A549 treated with AZD9567 at 1 μM for 4 hours (cell line): ENCODE data around the gene TAAR6. TPM values are rescaled to one million over a fixed set of nuclear protein-coding genes. Genes with fewer than 3 reads are reported as not detected.

Experiments used
- total RNA-seq: library from RNA; stranded (reverse); fragments of 200-300 nt; extraction: Qiagen RNA extraction; gene quantifications from 5 replicates; pipeline ENCODE4 v1.2.3, GENCODE V29; 2022; ENCODE audit not compliant: insufficient read depth

TAAR6 gene
- total RNA-seq = not detected in 5 replicates

GRCh38 chr6:132570221-132570777 lies at the start of gene TAAR6:
TAAR6 (plus strand) TSS chr6:132570322; CDS start chr6:132570322, 0 bp downstream.

GRCh38 chr6:132537977-132538376 lies 32.1 kb upstream of the TAAR6 start, which contains the start of gene TAAR9:
TAAR9 (plus strand) TSS chr6:132538277; CDS start chr6:132538290, 13 bp downstream.

GRCh38 chr6:132552372-132552771 lies 17.8 kb upstream of the TAAR6 start, which contains the start of gene TAAR8:
TAAR8 (plus strand) TSS chr6:132552672; CDS start chr6:132552693, 21 bp downstream.

GRCh38 chr6:132589454-132589853 lies 19.3 kb downstream of the TAAR6 start, which contains the start of gene TAAR5:
TAAR5 (minus strand) TSS chr6:132589741; CDS start chr6:132589686, 55 bp downstream.

Other genes starting within 250 kb of the TAAR6 start
- 1.4 to 1.9 TPM (median 1.7 TPM) in 5 replicates for gene MOXD1, start 168.8 kb upstream of the TAAR6 start, total RNA-seq
- gene STX7, start 57.2 kb upstream of the TAAR6 start, total RNA-seq = 22.6 to 30.5 TPM (median 25.5 TPM) in 5 replicates
- not detected in 5 replicates for gene TAAR9, start 32.0 kb upstream of the TAAR6 start, total RNA-seq
- not detected in 5 replicates for gene TAAR8, start 17.6 kb upstream of the TAAR6 start, total RNA-seq
- gene TAAR5, start 19.4 kb downstream of the TAAR6 start, total RNA-seq = not detected in 5 replicates
- gene TAAR2, start 54.0 kb downstream of the TAAR6 start, total RNA-seq = not detected in 5 replicates
- gene TAAR1, start 88.9 kb downstream of the TAAR6 start, total RNA-seq = not detected in 5 replicates
- gene VNN1, start 143.7 kb downstream of the TAAR6 start, total RNA-seq = 0.02 to 0.06 TPM (median 0.03 TPM) in 3 of 5 replicates, not detected in the others
- gene VNN2, start 187.6 kb downstream of the TAAR6 start, total RNA-seq = not detected in 5 replicates
- gene SLC18B1, start 228.3 kb downstream of the TAAR6 start, total RNA-seq = 3.3 to 4.9 TPM (median 4.1 TPM) in 5 replicates
- gene RPS12, start 244.2 kb downstream of the TAAR6 start, total RNA-seq = 1,633 to 2,086 TPM (median 1,990 TPM) in 5 replicates